Breast epithelium (tissue), 4 donors: ENCODE data around the gene ESRRG. TPM values are rescaled to one million over a fixed set of nuclear protein-coding genes. Genes with fewer than 3 reads are reported as not detected.

Source experiments
- DNase-seq, 2 donors: peaks; one replicate each; pipeline ENCODE4 v3.0.0-alpha.2; 2019; ENCODE audit warnings: low spot score in 2 of 2
- H3K27ac ChIP-seq, 2 donors: fragments of 200-600 bp; sonication (generic) in 1 of 2; one replicate each; pipeline ENCODE4 v1.5.1; 2016 to 2019; ENCODE audit warnings: mild to moderate bottlenecking in 1 of 2
- H3K27me3 ChIP-seq, 2 donors: fragments of 200-600 bp; sonication (generic) in 1 of 2; one replicate each; pipeline versions ENCODE4 v1.5.1 to v1.6.0; 2017 to 2019; ENCODE audit warnings: control low read depth in 1 of 2, mild to moderate bottlenecking in 1 of 2
- H3K36me3 ChIP-seq: fragments of 200-600 bp; one replicate; pipeline ENCODE4 v1.5.1; 2019
- H3K4me1 ChIP-seq, 2 donors: fragments of 200-600 bp; sonication (generic); one replicate each; pipeline ENCODE4 v1.5.1; 2016 to 2019; ENCODE audit warnings: control low read depth in 1 of 2
- H3K4me3 ChIP-seq, 3 donors: fragments of 200-600 bp; sonication (generic); 1 replicate in 2 of 3; 2 replicates in 1 of 3; pipeline ENCODE4 v1.5.1; 2016 to 2019; ENCODE audit warnings: mild to moderate bottlenecking in 3 of 3, moderate library complexity in 2 of 3
- H3K9me3 ChIP-seq, 2 donors: fragments of 200-600 bp; sonication (generic) in 1 of 2; one replicate each; pipeline ENCODE4 v1.5.1; 2016 to 2019; ENCODE audit warnings: control low read depth in 1 of 2
- POLR2A ChIP-seq: fragments of 450-650 bp; IDR thresholded peaks from one replicate; pipeline ENCODE4 v1.6.1; 2016; ENCODE audit warnings: antibody characterized with exemption, mild to moderate bottlenecking, moderate library complexity
- POLR2AphosphoS5 ChIP-seq, 3 donors: sonication (generic); formaldehyde crosslinking; IDR thresholded peaks; one replicate each; pipeline ENCODE4 v1.6.1; 2017; ENCODE audit warnings: antibody characterized with exemption in 3 of 3
- intact Hi-C: fragments of 100-400 bp; cut with DNase I; formaldehyde crosslinking; loops from one replicate; pipeline ENCODE4 v1.15.1; 2023; ENCODE audit warnings: low total_unique reads
- total RNA-seq, 3 donors: library from RNA; depleted of rRNA; stranded (reverse); fragments of >200 nt; gene quantifications; one replicate each; pipeline ENCODE4 v1.1.0, GENCODE V29; 2016
- TF ChIP-seq, protein P1 (sequence below), 3 donors: fragments of 450-650 bp; IDR thresholded peaks; one replicate each; pipeline ENCODE4 v1.5.1; 2016 to 2017; ENCODE audit warnings: antibody characterized with exemption in 3 of 3, mild to moderate bottlenecking in 3 of 3, moderate library complexity in 3 of 3

ESRRG gene
- total RNA-seq, 3 donors from 2014 or later = 0.16 to 9.1 (median 5.6) TPM

DNA sequence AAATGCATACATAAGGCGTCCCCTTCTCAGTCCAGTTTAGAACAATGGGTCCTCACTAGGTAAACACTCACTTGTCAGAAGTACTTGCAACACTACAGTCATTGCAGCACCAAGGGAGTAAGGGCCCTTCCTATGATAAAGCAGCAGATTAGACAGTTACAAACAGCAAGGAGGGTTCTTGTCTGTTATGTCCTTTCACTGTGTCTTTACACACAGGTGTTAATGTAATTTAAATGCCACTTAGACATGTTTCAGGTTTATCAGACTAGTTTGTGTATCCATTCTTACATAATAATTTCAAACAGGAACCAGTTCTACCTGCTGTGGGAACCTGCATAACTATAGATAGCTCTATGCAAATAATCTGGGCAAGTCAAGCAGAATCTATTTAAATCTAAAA, 194.4 kb downstream of the ESRRG start:
- DNase-seq = no peak

DNA sequence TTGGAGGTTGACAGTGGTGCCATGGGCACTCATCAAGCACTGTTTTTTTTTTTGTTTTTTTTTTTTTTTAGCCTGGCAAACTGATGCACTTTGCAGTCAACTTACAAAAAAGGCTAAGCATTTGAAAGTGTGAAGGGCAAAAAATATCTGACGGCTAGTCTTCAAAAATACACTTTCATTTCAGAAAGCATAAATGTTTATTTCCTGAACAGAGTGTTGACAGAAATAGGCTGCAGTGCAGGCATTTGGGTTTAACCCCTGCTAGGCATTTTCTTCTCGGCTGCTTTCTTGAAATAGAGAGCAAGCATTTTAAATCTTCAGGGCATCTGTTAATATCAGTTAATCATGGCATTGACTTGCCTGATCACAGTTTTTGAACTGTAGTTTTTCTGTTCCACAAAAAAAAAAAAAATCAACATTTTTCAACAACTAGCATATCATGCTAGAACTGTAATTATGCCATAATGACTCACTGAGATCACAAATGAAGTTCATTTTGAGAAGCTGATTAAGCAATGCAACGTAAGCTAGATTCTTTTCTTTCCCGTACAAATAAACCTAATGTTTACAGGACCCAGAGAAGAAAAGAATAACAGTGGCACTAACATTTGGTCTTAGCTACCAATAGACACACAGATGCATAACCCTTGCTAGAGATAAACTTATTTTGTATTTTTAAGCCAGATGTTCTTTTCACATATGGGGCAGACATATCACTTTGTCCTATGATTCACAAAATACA, 199.6 kb downstream of the ESRRG start:
- Histone ChIP-seq H3K36me3 (no peaks in the 10 kb centered on the region), H3K4me3 (no peak overlapping the region), H3K4me1 (no peaks in the 10 kb centered on the region), H3K9me3 (no peaks in the 10 kb centered on the region), H3K27me3 (no peaks in the 10 kb centered on the region), H3K27ac (no peak overlapping the region)
- no peak for DNase-seq
- intact Hi-C loops = no loop called here
- no peak for TF ChIP-seq POLR2A
- TF ChIP-seq, protein P1, sequence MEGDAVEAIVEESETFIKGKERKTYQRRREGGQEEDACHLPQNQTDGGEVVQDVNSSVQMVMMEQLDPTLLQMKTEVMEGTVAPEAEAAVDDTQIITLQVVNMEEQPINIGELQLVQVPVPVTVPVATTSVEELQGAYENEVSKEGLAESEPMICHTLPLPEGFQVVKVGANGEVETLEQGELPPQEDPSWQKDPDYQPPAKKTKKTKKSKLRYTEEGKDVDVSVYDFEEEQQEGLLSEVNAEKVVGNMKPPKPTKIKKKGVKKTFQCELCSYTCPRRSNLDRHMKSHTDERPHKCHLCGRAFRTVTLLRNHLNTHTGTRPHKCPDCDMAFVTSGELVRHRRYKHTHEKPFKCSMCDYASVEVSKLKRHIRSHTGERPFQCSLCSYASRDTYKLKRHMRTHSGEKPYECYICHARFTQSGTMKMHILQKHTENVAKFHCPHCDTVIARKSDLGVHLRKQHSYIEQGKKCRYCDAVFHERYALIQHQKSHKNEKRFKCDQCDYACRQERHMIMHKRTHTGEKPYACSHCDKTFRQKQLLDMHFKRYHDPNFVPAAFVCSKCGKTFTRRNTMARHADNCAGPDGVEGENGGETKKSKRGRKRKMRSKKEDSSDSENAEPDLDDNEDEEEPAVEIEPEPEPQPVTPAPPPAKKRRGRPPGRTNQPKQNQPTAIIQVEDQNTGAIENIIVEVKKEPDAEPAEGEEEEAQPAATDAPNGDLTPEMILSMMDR (IDR thresholded peaks at IDR 0.05) = no peak
- TF ChIP-seq POLR2AphosphoS5 (IDR thresholded peaks at IDR 0.05) = no peak

More for the DNA sequence above, 194.4 kb downstream of the ESRRG start:
- intact Hi-C loops = no loop called here
- no peaks in the 10 kb centered on the region for H3K27me3 ChIP-seq
- no peak overlapping the region for H3K27ac ChIP-seq
- TF ChIP-seq, protein P1 (IDR thresholded peaks at IDR 0.05) = no peak
- TF ChIP-seq POLR2AphosphoS5 (IDR thresholded peaks at IDR 0.05) = no peak
- no peak for TF ChIP-seq POLR2A
- no peak overlapping the region for H3K4me3 ChIP-seq
- no peaks in the 10 kb centered on the region for H3K36me3 ChIP-seq
- no peaks in the 10 kb centered on the region for H3K9me3 ChIP-seq
- no peaks in the 10 kb centered on the region for H3K4me1 ChIP-seq

DNA sequence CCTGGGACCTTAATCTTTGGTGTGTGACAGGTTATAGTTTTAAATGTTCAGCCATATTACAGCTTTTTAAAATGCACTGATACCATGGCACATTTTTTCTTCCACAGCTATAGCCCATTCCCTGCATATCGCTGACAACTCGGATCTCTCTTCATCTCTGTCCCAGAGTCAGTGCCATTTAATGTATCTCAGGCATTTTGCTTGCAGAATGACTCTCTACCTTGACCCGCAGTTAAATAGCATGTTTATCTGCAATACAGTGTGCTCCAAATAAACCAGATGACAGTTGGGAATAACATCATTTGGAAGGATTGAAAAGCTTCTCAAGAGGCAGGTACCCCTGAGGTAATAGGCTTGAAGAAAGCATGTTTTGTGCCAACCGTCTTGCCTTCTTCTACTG, 200.2 kb downstream of the ESRRG start:
- Histone ChIP-seq H3K27ac (no peak overlapping the region), H3K9me3 (no peaks in the 10 kb centered on the region), H3K36me3 (no peaks in the 10 kb centered on the region), H3K27me3 (no peaks in the 10 kb centered on the region), H3K4me3 (no peak overlapping the region), H3K4me1 (no peaks in the 10 kb centered on the region)
- TF ChIP-seq, protein P1 (IDR thresholded peaks at IDR 0.05) = no peak
- TF ChIP-seq POLR2A (no peak), POLR2AphosphoS5 (IDR thresholded peaks at IDR 0.05) (no peak)
- intact Hi-C loops = no loop called here
- DNase-seq = no peak

DNA sequence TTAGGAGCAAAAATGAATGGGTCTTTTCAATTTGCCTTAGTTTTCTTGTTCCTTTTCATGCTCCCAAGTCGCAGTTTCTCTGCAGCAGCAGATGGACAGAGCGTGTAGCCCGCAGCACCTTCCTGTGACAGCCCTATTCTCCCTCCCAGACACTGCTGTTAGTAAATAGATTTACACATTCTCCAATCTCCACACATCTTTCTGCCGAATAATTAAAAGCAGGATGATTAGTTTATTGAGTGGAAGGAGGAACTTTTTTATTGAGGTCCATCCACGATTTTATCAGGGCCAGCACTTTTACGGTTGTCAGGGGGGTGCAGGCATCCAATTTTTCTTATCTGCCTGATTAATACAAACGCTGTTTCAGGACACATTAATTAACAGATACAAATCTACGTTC, 201.8 kb downstream of the ESRRG start:
- H3K36me3 ChIP-seq = no peaks in the 10 kb centered on the region
- H3K4me1 ChIP-seq = no peaks in the 10 kb centered on the region
- no peaks in the 10 kb centered on the region for H3K9me3 ChIP-seq
- H3K27me3 ChIP-seq = no peaks in the 10 kb centered on the region
- H3K27ac ChIP-seq = no peak overlapping the region
- intact Hi-C loops = no loop called here
- TF ChIP-seq, protein P1 (IDR thresholded peaks at IDR 0.05) = no peak
- TF ChIP-seq POLR2A (no peak), POLR2AphosphoS5 (IDR thresholded peaks at IDR 0.05) (no peak)
- no peak for DNase-seq
- no peak overlapping the region for H3K4me3 ChIP-seq

DNA sequence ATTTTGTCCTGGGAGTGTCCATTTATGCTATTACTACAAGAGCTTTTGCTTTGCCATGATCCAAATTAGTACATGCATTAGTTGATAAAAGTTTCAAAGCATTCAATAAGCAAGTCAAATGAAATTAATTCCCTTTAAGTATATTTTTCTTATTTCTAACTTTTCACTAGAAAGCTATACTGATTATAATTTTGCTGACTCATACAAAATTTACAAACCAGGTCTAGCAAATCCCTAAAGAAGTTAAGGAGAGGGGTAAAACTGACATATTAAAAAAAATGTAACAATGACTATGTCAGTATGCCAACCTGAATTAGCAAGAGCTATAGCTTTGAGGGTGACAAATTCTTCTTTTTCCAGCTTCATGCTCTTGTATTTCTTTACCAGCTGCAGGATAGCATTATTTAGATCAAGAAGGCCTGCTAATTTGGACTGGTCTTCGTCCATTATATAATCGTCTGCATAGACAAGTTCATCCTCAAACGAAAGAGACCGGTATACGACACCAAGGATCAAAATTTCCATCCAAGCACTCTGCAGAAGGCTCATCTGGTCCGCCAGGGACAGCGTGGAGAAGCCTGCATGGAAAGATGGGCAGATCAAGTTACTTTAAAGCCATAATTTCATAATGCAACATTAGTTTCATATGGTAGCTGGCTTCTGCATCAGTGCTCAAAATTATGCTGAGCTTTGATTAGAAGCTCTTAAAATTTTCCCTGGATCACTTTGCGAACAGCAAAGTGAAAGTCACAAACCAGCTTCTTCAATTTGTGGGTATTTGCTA, 204.2 kb downstream of the ESRRG start:
- H3K27ac ChIP-seq = no peak overlapping the region
- intact Hi-C loops = no loop called here
- H3K9me3 ChIP-seq = no peaks in the 10 kb centered on the region
- no peak for DNase-seq
- H3K4me3 ChIP-seq = no peak overlapping the region
- no peaks in the 10 kb centered on the region for H3K36me3 ChIP-seq
- TF ChIP-seq, protein P1 (IDR thresholded peaks at IDR 0.05) = no peak
- TF ChIP-seq POLR2AphosphoS5 (IDR thresholded peaks at IDR 0.05) = no peak
- TF ChIP-seq POLR2A = no peak
- H3K27me3 ChIP-seq = no peaks in the 10 kb centered on the region
- no peaks in the 10 kb centered on the region for H3K4me1 ChIP-seq
